IMR-90 (cell line): ENCODE measurements around the gene SEC14L1. TPM values are rescaled to one million over a fixed set of nuclear protein-coding genes. Genes with fewer than 3 reads are reported as not detected.

Experiments used
- ATAC-seq: fragments of 200-7000 bp; cut with Tn5 transposase; 2 replicates; pipeline ENCODE4 v1.9.1; 2020; ENCODE audit warnings: low read depth, mild to moderate bottlenecking, moderate library complexity
- BruUV-seq: library from RNA; stranded (reverse); fragments of 400-500 nt; replicated peaks from 2 replicates; lab custom pipeline; 2021; lab: Mats Ljungman, UMichigan
- CTCF ChIA-PET: fragments of 300-600 bp; formaldehyde crosslinking; extraction: SDS; loops from one replicate; lab custom pipeline; 2021; ENCODE audit warnings: antibody characterized with exemption; lab: Yijun Ruan, JAX
- POLR2A ChIA-PET: fragments of 300-600 bp; sonication (Branson Sonifier 250); formaldehyde crosslinking; loops from one replicate; lab custom pipeline; 2022; ENCODE audit warnings: antibody characterized with exemption; ENCODE audit not compliant: unreplicated experiment; lab: Charles Lee
- DNase-seq: peaks from one replicate; pipeline ENCODE4 v3.0.0; 2013
- H2AFZ ChIP-seq: replicated peaks from 2 replicates; pipeline ENCODE3; 2013; ENCODE audit warnings: low read length, mild to moderate bottlenecking; ENCODE audit not compliant: poor library complexity
- H2AK5ac ChIP-seq: 2 replicates; pipeline ENCODE4 v1.6.1; 2013; ENCODE audit warnings: low read depth, low read length, inconsistent platforms
- H2AK9ac ChIP-seq: replicated peaks from 2 replicates; pipeline ENCODE3; 2013; ENCODE audit warnings: mild to moderate bottlenecking, low read depth, low read length, moderate library complexity; ENCODE audit not compliant: poor library complexity
- H2BK120ac ChIP-seq: 2 replicates; pipeline ENCODE4 v1.6.1; 2013; ENCODE audit warnings: low read depth, low read length, inconsistent platforms
- H2BK15ac ChIP-seq: 3 replicates; pipeline ENCODE4 v1.6.1; 2013; ENCODE audit warnings: low read depth, low read length, inconsistent platforms
- H2BK20ac ChIP-seq: 2 replicates; pipeline ENCODE4 v1.6.1; 2013; ENCODE audit warnings: low read depth, mild to moderate bottlenecking, inconsistent platforms, low read length, moderate library complexity
- H2BK5ac ChIP-seq: 2 replicates; pipeline ENCODE4 v1.6.1; 2013; ENCODE audit warnings: mild to moderate bottlenecking, low read depth, low read length, inconsistent platforms; ENCODE audit not compliant: poor library complexity, severe bottlenecking
- H3K14ac ChIP-seq: replicated peaks from 2 replicates; pipeline ENCODE4 v1.6.1; 2013; ENCODE audit warnings: low read depth, low read length, inconsistent platforms
- H3K18ac ChIP-seq: 2 replicates; pipeline ENCODE4 v1.6.1; 2013; ENCODE audit warnings: low read depth, low read length, control low read depth
- H3K23ac ChIP-seq: 2 replicates; pipeline ENCODE4 v1.6.1; 2013; ENCODE audit warnings: low read depth, low read length, inconsistent platforms
- H3K27ac ChIP-seq: 2 replicates; pipeline ENCODE4 v1.5.1; 2013; ENCODE audit warnings: mild to moderate bottlenecking, control low read depth, low read length; ENCODE audit not compliant: insufficient read depth
- H3K27me3 ChIP-seq: 2 replicates; pipeline ENCODE4 v1.6.1; 2013; ENCODE audit warnings: low read length; ENCODE audit not compliant: control insufficient read depth, insufficient read depth
- H3K36me3 ChIP-seq: 2 replicates; pipeline ENCODE4 v1.6.1; 2013; ENCODE audit warnings: low read length, mixed read lengths; ENCODE audit not compliant: control insufficient read depth, insufficient read depth
- H3K4ac ChIP-seq: 2 replicates; pipeline ENCODE4 v1.6.1; 2013; ENCODE audit warnings: low read depth, low read length, inconsistent platforms
- H3K4me1 ChIP-seq: 2 replicates; pipeline ENCODE4 v1.6.1; 2013; ENCODE audit warnings: low read length, mixed read lengths; ENCODE audit not compliant: control insufficient read depth, insufficient read depth
- H3K4me2 ChIP-seq: 2 replicates; pipeline ENCODE4 v1.6.1; 2013; ENCODE audit warnings: low read depth, mild to moderate bottlenecking, control low read depth, low read length, moderate library complexity
- H3K4me3 ChIP-seq: 2 replicates; pipeline ENCODE4 v1.5.1; 2013; ENCODE audit warnings: low read depth, mild to moderate bottlenecking, control low read depth, low read length, moderate library complexity; ENCODE audit not compliant: insufficient read depth
- H3K56ac ChIP-seq: 2 replicates; pipeline ENCODE4 v1.6.1; 2013; ENCODE audit warnings: low read length, inconsistent platforms; ENCODE audit not compliant: insufficient read depth; ENCODE audit errors: extremely low read depth
- H3K79me1 ChIP-seq, 2 experiments: 2 replicates each; pipeline ENCODE4 v1.6.1; 2013; ENCODE audit warnings: low read length in 2 of 2, inconsistent platforms in 1 of 2, low read depth in 1 of 2
- H3K9ac ChIP-seq: 2 replicates; pipeline ENCODE4 v1.6.1; 2013; ENCODE audit warnings: low read depth, low read length, control low read depth
- H3K9me1 ChIP-seq: 2 replicates; pipeline ENCODE4 v1.6.1; 2013; ENCODE audit warnings: low read length, inconsistent platforms; ENCODE audit not compliant: insufficient read depth
- H3K9me3 ChIP-seq: 2 replicates; pipeline ENCODE4 v1.6.1; 2013; ENCODE audit warnings: low read length; ENCODE audit not compliant: control insufficient read depth, insufficient read depth
- H4K20me1 ChIP-seq: 2 replicates; pipeline ENCODE4 v1.6.1; 2013; ENCODE audit warnings: low read length, inconsistent platforms; ENCODE audit not compliant: insufficient read depth
- H4K5ac ChIP-seq: 2 replicates; pipeline ENCODE4 v1.6.1; 2013; ENCODE audit warnings: mild to moderate bottlenecking, low read depth, low read length, control low read depth
- H4K8ac ChIP-seq, 2 experiments: 2 replicates each; pipeline ENCODE4 v1.6.1; 2013; ENCODE audit warnings: low read depth in 2 of 2, low read length in 2 of 2, control low read depth in 1 of 2, inconsistent platforms in 1 of 2
- H4K91ac ChIP-seq: 2 replicates; pipeline ENCODE4 v1.6.1; 2013; ENCODE audit warnings: low read depth, low read length, inconsistent platforms; ENCODE audit not compliant: insufficient read depth
- CEBPB ChIP-seq: IDR thresholded peaks from 2 replicates; pipeline ENCODE4 v1.6.1; 2012; ENCODE audit warnings: low read depth, low read length, improper control_type of control experiment
- ELK1 ChIP-seq: fragments of 150-350 bp; IDR thresholded peaks from 2 replicates; pipeline ENCODE4 v1.6.1; 2016; ENCODE audit warnings: low read depth, mild to moderate bottlenecking, low read length, moderate library complexity, borderline replicate concordance
- MAZ ChIP-seq: IDR thresholded peaks from 2 replicates; pipeline ENCODE4 v1.6.1; 2012; ENCODE audit warnings: low read depth, mild to moderate bottlenecking, low read length, improper control_type of control experiment, moderate library complexity, borderline replicate concordance
- MXI1 ChIP-seq: IDR thresholded peaks from 2 replicates; pipeline ENCODE4 v1.6.1; 2012; ENCODE audit warnings: low read depth, mild to moderate bottlenecking, low read length, moderate library complexity, borderline replicate concordance
- NFE2L2 ChIP-seq: fragments of 150-350 bp; IDR thresholded peaks from 2 replicates; pipeline ENCODE4 v1.6.1; 2016; ENCODE audit warnings: low read depth, mild to moderate bottlenecking, low read length
- RAD21 ChIP-seq: IDR thresholded peaks from 2 replicates; pipeline ENCODE4 v1.6.1; 2012; ENCODE audit warnings: low read length, improper control_type of control experiment
- RCOR1 ChIP-seq: IDR thresholded peaks from 2 replicates; pipeline ENCODE4 v1.6.1; 2012; ENCODE audit warnings: mild to moderate bottlenecking, low read length, improper control_type of control experiment; ENCODE audit not compliant: insufficient replicate concordance
- RFX5 ChIP-seq: IDR thresholded peaks from 2 replicates; pipeline ENCODE4 v1.8.0; 2012; ENCODE audit warnings: low read depth, mild to moderate bottlenecking, low read length, moderate library complexity
- SMC3 ChIP-seq: fragments of 150-350 bp; IDR thresholded peaks from 2 replicates; pipeline ENCODE4 v1.6.1; 2016; ENCODE audit warnings: low read depth, mild to moderate bottlenecking, antibody characterized with exemption, low read length, moderate library complexity
- USF2 ChIP-seq: fragments of 150-350 bp; IDR thresholded peaks from 2 replicates; pipeline ENCODE4 v1.6.1; 2017; ENCODE audit warnings: mild to moderate bottlenecking, antibody characterized with exemption, low read length, low read depth
- WGBS, 2 experiments: methylation state at CpG; one replicate each; pipeline versions ENCODE4 v1.1.5 to v1.1.7; 2013; ENCODE audit warnings: missing lambda C conversion rate in 2 of 2; ENCODE audit not compliant: insufficient read length in 1 of 2; ENCODE audit errors: extremely low coverage in 2 of 2; 5-methylcytosine and 5-hydroxymethylcytosine counted together
- dilution Hi-C: fragments of 300-500 bp; cut with HindIII; formaldehyde crosslinking; loops from one replicate; pipeline ENCODE4 v1.14.3; 2018; ENCODE audit warnings: low sequenced_read_pairs; ENCODE audit not compliant: unreplicated experiment
- in situ Hi-C: fragments of 300-500 bp; cut with MboI; formaldehyde crosslinking; loops from 3 replicates; pipeline ENCODE4 v1.14.3; 2019; ENCODE audit warnings: low sequenced_read_pairs, inconsistent platforms, mixed read lengths
- intact Hi-C: fragments of 100-400 bp; cut with micrococcal nuclease; formaldehyde crosslinking; loops from 2 replicates; pipeline ENCODE4 v1.10.0; 2022
- polyA plus RNA-seq, 3 experiments: library from polyadenylated mRNA; depleted of rRNA; stranded (reverse); fragments of >200 nt; gene quantifications; 2 replicates each; pipeline ENCODE4 v1.2.3, GENCODE V29; 2012; ENCODE audit warnings: low replicate concordance in 1 of 3
- total RNA-seq: library from RNA; depleted of rRNA; stranded (reverse); fragments of >200 nt; gene quantifications from 2 replicates; pipeline ENCODE4 v1.2.3, GENCODE V29; 2012
- TF ChIP-seq, protein P1 (sequence below): conservative IDR thresholded peaks from 2 replicates; pipeline ENCODE4 v1.5.1; 2012; ENCODE audit warnings: mild to moderate bottlenecking, low read depth, low read length, improper control_type of control experiment

Gene SEC14L1
- total and polyA plus RNA-seq, 2 of the 4 experiments (the other 2 are of a cell fraction): 24.9 to 35.8 TPM

- H2AK9ac ChIP-seq: no peak overlapping the region
- H3K9me1 ChIP-seq: no peaks in the 10 kb centered on the region
- CTCF ChIA-PET: no interaction called here
- no peak overlapping the region for H4K91ac ChIP-seq
- H3K4me3 ChIP-seq: no peak overlapping the region
- H2BK15ac ChIP-seq: no peak overlapping the region
- no peak overlapping the region for H3K14ac ChIP-seq
- H3K56ac ChIP-seq: no peak overlapping the region
- H2BK20ac ChIP-seq: no peak overlapping the region
- H3K18ac ChIP-seq: no peak overlapping the region
- dilution Hi-C loops (no loop called here), in situ Hi-C loops (no loop called here), intact Hi-C loops (no loop called here)
- H3K79me1 ChIP-seq: no peaks in the 10 kb centered on the region
- no peak overlapping the region for H3K23ac ChIP-seq
- no peak overlapping the region for H3K4me2 ChIP-seq
- no peak for ATAC-seq
- H3K9ac ChIP-seq: no peak overlapping the region
- BruUV-seq: no TSS peak
- H4K8ac ChIP-seq: no peak overlapping the region
- no peak overlapping the region for H2AFZ ChIP-seq
- H2AK5ac ChIP-seq: no peak overlapping the region
- no CpG with 5 or more reads among the region's 2 CpGs for WGBS, 2 experiments
- TF ChIP-seq CEBPB: no peak
- no peak for TF ChIP-seq ELK1
- no peak for TF ChIP-seq RFX5
- TF ChIP-seq, protein P1, sequence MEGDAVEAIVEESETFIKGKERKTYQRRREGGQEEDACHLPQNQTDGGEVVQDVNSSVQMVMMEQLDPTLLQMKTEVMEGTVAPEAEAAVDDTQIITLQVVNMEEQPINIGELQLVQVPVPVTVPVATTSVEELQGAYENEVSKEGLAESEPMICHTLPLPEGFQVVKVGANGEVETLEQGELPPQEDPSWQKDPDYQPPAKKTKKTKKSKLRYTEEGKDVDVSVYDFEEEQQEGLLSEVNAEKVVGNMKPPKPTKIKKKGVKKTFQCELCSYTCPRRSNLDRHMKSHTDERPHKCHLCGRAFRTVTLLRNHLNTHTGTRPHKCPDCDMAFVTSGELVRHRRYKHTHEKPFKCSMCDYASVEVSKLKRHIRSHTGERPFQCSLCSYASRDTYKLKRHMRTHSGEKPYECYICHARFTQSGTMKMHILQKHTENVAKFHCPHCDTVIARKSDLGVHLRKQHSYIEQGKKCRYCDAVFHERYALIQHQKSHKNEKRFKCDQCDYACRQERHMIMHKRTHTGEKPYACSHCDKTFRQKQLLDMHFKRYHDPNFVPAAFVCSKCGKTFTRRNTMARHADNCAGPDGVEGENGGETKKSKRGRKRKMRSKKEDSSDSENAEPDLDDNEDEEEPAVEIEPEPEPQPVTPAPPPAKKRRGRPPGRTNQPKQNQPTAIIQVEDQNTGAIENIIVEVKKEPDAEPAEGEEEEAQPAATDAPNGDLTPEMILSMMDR: no peak
- no peak for TF ChIP-seq MXI1
- TF ChIP-seq RAD21: no peak
- TF ChIP-seq MAZ: no peak
- no peak for TF ChIP-seq NFE2L2
- TF ChIP-seq USF2: no peak
- TF ChIP-seq RCOR1: no peak
- TF ChIP-seq SMC3: no peak
- no peak overlapping the region for H3K27ac ChIP-seq
- H3K27me3 ChIP-seq: no peaks in the 10 kb centered on the region
- no peak overlapping the region for H4K5ac ChIP-seq
- POLR2A ChIA-PET: no interaction called here
- H2BK5ac ChIP-seq: no peak overlapping the region
- H4K20me1 ChIP-seq: no peaks in the 10 kb centered on the region
- no peak overlapping the region for H3K4ac ChIP-seq
- H3K36me3 ChIP-seq: no peaks in the 10 kb centered on the region
- no peaks in the 10 kb centered on the region for H3K4me1 ChIP-seq
- no peaks in the 10 kb centered on the region for H3K9me3 ChIP-seq
- H2BK120ac ChIP-seq: no peak overlapping the region
- no peak for DNase-seq
Measured at GRCh38 chr17:77115510-77115909, 25.3 kb upstream of the SEC14L1 start.
